ENCODE measurements around the gene CDH13.

The CDH13 gene

DNA sequence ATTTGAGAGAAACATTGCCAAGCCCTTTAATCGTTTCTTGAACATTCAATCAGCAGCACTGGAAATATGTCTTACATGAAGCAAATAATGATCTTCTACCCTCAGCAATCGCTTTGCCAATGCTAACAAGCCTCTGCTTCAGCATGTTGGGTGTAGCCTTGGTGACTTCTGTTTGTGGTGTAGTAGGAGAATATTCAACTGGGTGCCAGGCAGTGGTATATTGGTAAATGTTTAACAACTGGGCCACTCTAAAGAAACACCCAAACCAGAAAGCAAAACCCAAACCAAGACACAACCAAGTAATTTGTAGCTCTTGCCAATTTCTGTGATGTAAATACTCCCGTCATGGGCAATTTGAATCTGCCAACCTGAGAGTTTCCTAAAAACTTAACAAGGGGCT, 9.7 kb downstream of the CDH13 start:
- Histone ChIP-seq H3K4me3 (ENCODE audit: low read depth in 1 of 5, low read length in 5 of 5) (no peak overlapping the region), H3K4me1 (ENCODE audit: control insufficient read depth in 5 of 5, insufficient read depth in 5 of 5, low read length in 5 of 5) (peaks cover 0 to 64% (median 6%) of the 10 kb centered on the region in 5 donors), H3K27ac (ENCODE audit: low read depth, low read length) (no peak overlapping the region), H3K9ac (ENCODE audit: low read length in 5 of 5) (no peak overlapping the region), H3K36me3 (ENCODE audit: control insufficient read depth in 5 of 5, insufficient read depth in 5 of 5, low read length in 5 of 5) (no peaks in the 10 kb centered on the region), H3K27me3 (ENCODE audit: control insufficient read depth in 5 of 5, insufficient read depth in 4 of 5, low read length in 5 of 5) (peaks cover 0 to 6% (median 3%) of the 10 kb centered on the region in 5 donors), H3K9me3 (ENCODE audit: control insufficient read depth in 5 of 5, low read length in 5 of 5) (no peaks in the 10 kb centered on the region)

DNA sequence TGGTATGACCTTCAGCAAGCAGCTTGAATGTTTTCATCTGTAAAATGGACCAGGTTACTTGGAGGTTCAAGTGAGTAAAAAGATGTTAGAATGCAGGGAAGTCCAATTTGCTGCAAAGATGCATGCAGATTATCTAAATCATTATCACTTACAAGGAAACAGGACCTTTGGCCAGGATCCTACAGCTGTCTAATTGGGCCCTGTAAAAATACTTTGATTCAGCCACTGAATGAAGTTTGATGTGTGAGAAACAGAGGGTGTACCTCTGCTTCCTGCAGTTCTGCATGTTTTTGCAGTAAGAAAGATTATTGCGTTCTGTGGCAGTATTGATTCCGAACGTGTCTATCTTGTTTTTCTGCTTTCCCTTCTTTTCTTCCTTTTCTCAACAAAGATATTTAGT, 10.2 kb downstream of the CDH13 start:
- no peaks in the 10 kb centered on the region for H3K9me3 ChIP-seq (ENCODE audit: control insufficient read depth in 5 of 5, low read length in 5 of 5)
- H3K27me3 ChIP-seq (ENCODE audit: control insufficient read depth in 5 of 5, insufficient read depth in 4 of 5, low read length in 5 of 5), result peaks cover 0 to 5% (median 0%) of the 10 kb centered on the region in 5 donors
- no peak overlapping the region for H3K4me3 ChIP-seq (ENCODE audit: low read depth in 1 of 5, low read length in 5 of 5)
- no peak overlapping the region for H3K9ac ChIP-seq (ENCODE audit: low read length in 5 of 5)
- no peak overlapping the region for H3K27ac ChIP-seq (ENCODE audit: low read depth, low read length)
- no peaks in the 10 kb centered on the region for H3K36me3 ChIP-seq (ENCODE audit: control insufficient read depth in 5 of 5, insufficient read depth in 5 of 5, low read length in 5 of 5)
- peaks cover 0 to 61% (median 6%) of the 10 kb centered on the region in 5 donors for H3K4me1 ChIP-seq (ENCODE audit: control insufficient read depth in 5 of 5, insufficient read depth in 5 of 5, low read length in 5 of 5)

DNA sequence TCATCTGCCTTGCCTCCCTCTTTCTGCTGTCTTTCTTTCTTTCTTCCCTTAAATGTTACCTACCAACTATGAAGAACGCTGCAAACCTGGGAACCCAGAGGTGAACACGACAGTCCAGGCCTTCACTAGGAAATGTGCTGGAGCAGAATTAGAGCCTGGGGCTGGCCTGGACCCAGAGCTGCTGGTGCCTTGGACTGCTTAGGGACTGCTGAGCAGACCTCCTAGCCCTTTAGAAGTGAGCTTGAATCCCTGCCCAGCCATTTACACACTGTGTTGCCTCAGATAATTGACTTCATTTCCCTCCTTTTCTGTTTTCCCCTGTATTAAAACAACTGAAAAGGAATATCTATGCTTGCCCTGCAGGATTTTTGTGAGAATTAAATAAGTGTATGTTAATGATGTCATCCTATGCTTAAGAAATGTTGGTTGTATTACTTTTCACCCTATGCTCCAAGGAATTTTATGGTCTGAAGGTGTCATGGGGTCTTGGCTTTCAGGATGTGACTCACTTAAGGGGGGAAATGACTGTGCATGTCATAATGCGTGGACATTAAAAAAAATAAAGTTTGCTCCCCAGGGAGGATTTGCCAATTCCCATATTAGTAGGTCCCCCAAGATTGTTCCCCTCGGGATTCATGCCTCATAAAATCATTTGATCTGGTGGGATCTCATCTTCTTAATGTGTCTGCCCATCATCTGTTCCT, 11.5 kb downstream of the CDH13 start:
- no peak overlapping the region for H3K4me3 ChIP-seq (ENCODE audit: low read depth in 1 of 5, low read length in 5 of 5)
- H3K9me3 ChIP-seq (ENCODE audit: control insufficient read depth in 5 of 5, low read length in 5 of 5), result no peaks in the 10 kb centered on the region
- H3K4me1 ChIP-seq (ENCODE audit: control insufficient read depth in 5 of 5, insufficient read depth in 5 of 5, low read length in 5 of 5), result peaks cover 0 to 59% (median 6%) of the 10 kb centered on the region in 5 donors
- peak overlapping the region; percentile 38 for H3K27ac ChIP-seq (ENCODE audit: low read depth, low read length)
- H3K9ac ChIP-seq (ENCODE audit: low read length in 5 of 5), result no peak overlapping the region
- no peaks in the 10 kb centered on the region for H3K36me3 ChIP-seq (ENCODE audit: control insufficient read depth in 5 of 5, insufficient read depth in 5 of 5, low read length in 5 of 5)
- peaks cover 0 to 2% (median 0%) of the 10 kb centered on the region in 5 donors for H3K27me3 ChIP-seq (ENCODE audit: control insufficient read depth in 5 of 5, insufficient read depth in 4 of 5, low read length in 5 of 5)

DNA sequence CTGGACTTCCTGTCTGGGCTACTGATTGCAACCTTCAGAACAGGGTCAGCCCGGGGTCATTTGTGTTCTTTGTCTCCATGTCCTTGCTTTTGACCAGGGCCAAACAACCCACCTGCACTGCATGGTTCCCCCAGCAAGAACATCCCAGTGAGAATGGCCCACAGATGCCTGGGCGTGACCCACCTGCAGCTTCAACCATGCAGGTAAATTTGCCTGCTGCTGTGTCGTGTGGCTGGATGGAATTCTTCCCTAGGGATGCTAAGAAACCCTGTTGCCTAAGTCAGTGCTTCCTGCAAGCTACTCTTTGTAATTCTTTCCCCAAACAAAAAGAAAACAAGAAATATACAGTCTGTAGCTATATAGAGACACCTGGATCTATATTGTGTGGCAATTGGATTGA, 12.5 kb downstream of the CDH13 start:
- Histone ChIP-seq H3K4me3 (ENCODE audit: low read depth in 1 of 5, low read length in 5 of 5) (no peak overlapping the region), H3K27me3 (ENCODE audit: control insufficient read depth in 5 of 5, insufficient read depth in 4 of 5, low read length in 5 of 5) (no peaks in the 10 kb centered on the region), H3K9me3 (ENCODE audit: control insufficient read depth in 5 of 5, low read length in 5 of 5) (no peaks in the 10 kb centered on the region), H3K27ac (ENCODE audit: low read depth, low read length) (peak overlapping the region; percentile 38), H3K9ac (ENCODE audit: low read length in 5 of 5) (no peak overlapping the region), H3K4me1 (ENCODE audit: control insufficient read depth in 5 of 5, insufficient read depth in 5 of 5, low read length in 5 of 5) (peaks cover 0 to 51% (median 3%) of the 10 kb centered on the region in 5 donors), H3K36me3 (ENCODE audit: control insufficient read depth in 5 of 5, insufficient read depth in 5 of 5, low read length in 5 of 5) (no peaks in the 10 kb centered on the region)

DNA sequence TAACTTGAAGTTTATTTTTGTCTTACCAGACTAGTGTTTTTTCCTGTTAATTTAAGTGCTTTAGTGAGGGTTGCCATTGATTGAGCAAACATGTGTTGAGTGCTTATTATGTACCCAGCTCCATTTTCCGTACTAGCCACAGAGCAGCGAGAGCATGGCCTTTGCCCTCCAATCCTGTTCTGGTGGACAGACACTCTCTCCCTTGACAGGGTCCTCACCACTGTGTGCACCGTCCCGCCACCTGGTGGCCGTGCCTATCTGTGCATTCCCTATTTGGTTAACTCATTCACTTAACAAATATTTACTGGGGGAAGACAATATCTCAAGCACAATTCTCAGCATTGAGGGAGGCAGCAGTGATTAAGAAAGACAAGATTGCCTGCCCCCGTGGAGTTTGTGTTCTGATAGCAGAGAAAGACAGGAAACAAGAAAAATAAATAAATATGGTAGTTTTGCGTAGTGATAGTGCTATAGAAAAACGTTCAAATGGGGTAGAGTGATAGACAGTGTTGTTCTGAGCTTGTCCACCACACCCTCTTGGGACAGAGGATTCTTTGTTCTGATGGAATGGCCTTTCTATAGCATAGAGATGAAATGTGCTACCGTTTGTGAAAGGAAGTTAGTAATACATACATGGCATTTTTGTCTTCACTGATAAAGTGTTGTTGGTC, 13.0 kb downstream of the CDH13 start:
- Histone ChIP-seq H3K27me3 (ENCODE audit: control insufficient read depth in 5 of 5, insufficient read depth in 4 of 5, low read length in 5 of 5) (no peaks in the 10 kb centered on the region), H3K9ac (ENCODE audit: low read length in 5 of 5) (no peak overlapping the region), H3K36me3 (ENCODE audit: control insufficient read depth in 5 of 5, insufficient read depth in 5 of 5, low read length in 5 of 5) (no peaks in the 10 kb centered on the region), H3K9me3 (ENCODE audit: control insufficient read depth in 5 of 5, low read length in 5 of 5) (no peaks in the 10 kb centered on the region), H3K27ac (ENCODE audit: low read depth, low read length) (peak overlapping the region; percentile 38), H3K4me1 (ENCODE audit: control insufficient read depth in 5 of 5, insufficient read depth in 5 of 5, low read length in 5 of 5) (peaks cover 0 to 47% (median 3%) of the 10 kb centered on the region in 5 donors), H3K4me3 (ENCODE audit: low read depth in 1 of 5, low read length in 5 of 5) (no peak overlapping the region)

DNA sequence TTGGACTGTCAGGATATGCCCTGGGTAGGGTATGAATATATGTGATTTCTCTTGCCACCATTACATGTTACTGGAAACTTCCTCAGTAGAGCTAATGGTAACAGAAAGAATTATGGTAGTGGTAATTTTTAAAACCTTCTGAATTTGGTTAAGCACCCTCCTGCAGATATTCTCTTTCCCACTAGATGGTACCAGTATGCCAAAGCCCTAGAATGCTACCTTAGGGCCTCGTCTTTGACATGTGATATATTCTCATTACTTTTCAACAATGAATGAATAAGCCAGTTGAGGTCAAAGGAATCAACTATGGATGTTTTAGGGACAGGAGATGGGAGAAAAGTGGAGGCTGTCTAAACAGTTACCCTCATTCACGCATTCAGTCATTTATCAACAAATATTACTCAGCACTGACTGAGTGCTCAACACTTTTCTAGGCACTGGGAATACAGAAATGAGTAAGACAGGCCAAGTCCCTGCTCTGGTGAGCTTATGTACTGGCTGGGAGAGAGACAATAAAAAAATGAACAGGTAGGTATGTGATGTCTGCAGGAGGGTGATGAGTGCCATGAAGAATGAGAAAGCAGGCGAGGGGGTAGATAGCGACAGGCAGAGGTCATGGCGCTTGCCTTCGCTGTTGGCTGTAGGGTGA, 14.7 kb downstream of the CDH13 start:
- no peak overlapping the region for H3K4me3 ChIP-seq (ENCODE audit: low read depth in 1 of 5, low read length in 5 of 5)

DNA sequence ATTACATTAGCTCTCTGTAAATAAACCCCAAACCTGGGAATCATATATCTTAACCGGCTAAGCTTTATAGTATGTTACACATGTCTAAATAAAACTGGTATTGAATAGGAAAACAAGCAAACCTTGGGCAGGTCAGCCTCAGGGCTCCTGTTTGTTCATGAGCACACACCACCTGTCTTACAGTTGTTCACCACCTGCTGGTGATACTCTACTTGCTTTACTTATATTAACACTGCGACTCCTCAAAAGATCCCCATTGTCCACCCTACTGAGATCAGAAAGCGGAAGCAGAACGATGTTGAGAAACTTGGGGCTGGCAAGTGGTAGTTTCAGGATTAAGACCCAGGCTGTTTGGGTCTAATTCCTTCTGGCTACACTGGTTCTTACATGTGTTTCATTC, 16.4 kb downstream of the CDH13 start:
- Histone ChIP-seq H3K4me1 (ENCODE audit: control insufficient read depth in 5 of 5, insufficient read depth in 5 of 5, low read length in 5 of 5) (peaks cover 0 to 26% (median 3%) of the 10 kb centered on the region in 5 donors), H3K27me3 (ENCODE audit: control insufficient read depth in 5 of 5, insufficient read depth in 4 of 5, low read length in 5 of 5) (no peaks in the 10 kb centered on the region), H3K27ac (ENCODE audit: low read depth, low read length) (no peak overlapping the region), H3K9ac (ENCODE audit: low read length in 5 of 5) (no peak overlapping the region), H3K9me3 (ENCODE audit: control insufficient read depth in 5 of 5, low read length in 5 of 5) (no peaks in the 10 kb centered on the region), H3K4me3 (ENCODE audit: low read depth in 1 of 5, low read length in 5 of 5) (no peak overlapping the region), H3K36me3 (ENCODE audit: control insufficient read depth in 5 of 5, insufficient read depth in 5 of 5, low read length in 5 of 5) (no peaks in the 10 kb centered on the region)

More for the DNA sequence above, 14.7 kb downstream of the CDH13 start:
- no peak overlapping the region for H3K9ac ChIP-seq (ENCODE audit: low read length in 5 of 5)
- no peaks in the 10 kb centered on the region for H3K27me3 ChIP-seq (ENCODE audit: control insufficient read depth in 5 of 5, insufficient read depth in 4 of 5, low read length in 5 of 5)
- no peak overlapping the region for H3K27ac ChIP-seq (ENCODE audit: low read depth, low read length)
- no peaks in the 10 kb centered on the region for H3K36me3 ChIP-seq (ENCODE audit: control insufficient read depth in 5 of 5, insufficient read depth in 5 of 5, low read length in 5 of 5)
- H3K4me1 ChIP-seq (ENCODE audit: control insufficient read depth in 5 of 5, insufficient read depth in 5 of 5, low read length in 5 of 5), result peaks cover 0 to 35% (median 3%) of the 10 kb centered on the region in 5 donors
- no peaks in the 10 kb centered on the region for H3K9me3 ChIP-seq (ENCODE audit: control insufficient read depth in 5 of 5, low read length in 5 of 5)

DNA sequence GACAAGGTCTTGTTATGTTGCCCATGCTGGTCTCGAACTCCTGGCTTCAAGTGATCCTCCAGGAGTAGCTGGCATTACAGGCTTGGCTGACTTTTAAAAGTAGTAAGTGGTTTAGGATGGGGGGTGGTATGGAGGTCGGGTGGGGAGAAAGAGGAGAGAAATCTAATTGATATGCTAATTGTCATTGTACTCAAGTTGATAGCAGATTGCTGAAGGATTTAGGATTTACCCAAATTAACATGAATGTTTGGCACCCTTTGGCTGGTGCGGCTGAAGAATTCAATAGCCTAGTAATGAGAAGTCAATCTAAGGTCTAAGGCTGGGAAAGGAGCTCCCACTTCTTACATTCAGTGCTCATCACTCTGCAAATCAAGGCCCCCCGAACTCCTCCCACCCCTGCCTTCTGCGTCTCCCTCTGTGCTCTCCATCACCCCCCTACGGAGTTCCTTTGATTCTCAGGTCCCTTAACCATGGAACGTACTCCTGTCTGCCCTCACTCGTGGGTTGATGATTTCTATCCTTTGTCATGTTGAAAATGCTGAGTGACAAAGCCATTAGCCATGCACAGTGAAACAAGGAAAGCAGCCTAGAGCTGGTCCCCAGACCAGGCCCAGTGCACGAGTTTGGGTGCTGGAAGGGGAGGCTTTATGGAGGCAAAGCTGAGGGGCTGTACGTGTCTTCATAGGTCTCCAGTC, 17.3 kb downstream of the CDH13 start:
- Histone ChIP-seq H3K4me3 (ENCODE audit: low read depth in 1 of 5, low read length in 5 of 5) (no peak overlapping the region), H3K27me3 (ENCODE audit: control insufficient read depth in 5 of 5, insufficient read depth in 4 of 5, low read length in 5 of 5) (no peaks in the 10 kb centered on the region), H3K9ac (ENCODE audit: low read length in 5 of 5) (no peak overlapping the region), H3K9me3 (ENCODE audit: control insufficient read depth in 5 of 5, low read length in 5 of 5) (no peaks in the 10 kb centered on the region), H3K4me1 (ENCODE audit: control insufficient read depth in 5 of 5, insufficient read depth in 5 of 5, low read length in 5 of 5) (peaks cover 0 to 16% (median 3%) of the 10 kb centered on the region in 5 donors), H3K36me3 (ENCODE audit: control insufficient read depth in 5 of 5, insufficient read depth in 5 of 5, low read length in 5 of 5) (no peaks in the 10 kb centered on the region), H3K27ac (ENCODE audit: low read depth, low read length) (no peak overlapping the region)

DNA sequence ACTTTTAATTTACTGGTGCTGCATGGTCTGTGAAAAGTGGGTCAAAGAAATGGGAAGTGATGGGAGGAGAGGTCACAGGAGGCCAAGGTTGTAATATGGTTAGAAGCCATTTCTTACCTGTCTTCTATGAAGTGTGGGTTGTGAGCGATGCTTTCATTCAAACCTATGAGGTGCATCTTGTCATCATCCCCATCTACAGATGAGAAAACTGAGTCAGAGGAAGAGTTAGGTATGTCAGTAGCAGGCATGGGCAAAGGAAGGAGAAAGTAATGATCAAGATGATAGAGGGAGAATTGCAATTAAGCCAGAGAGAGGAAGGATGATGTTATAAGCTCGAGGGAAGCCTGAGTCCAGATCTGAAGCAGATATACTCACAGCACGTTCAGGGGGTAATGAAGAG, 19.7 kb downstream of the CDH13 start:
- Histone ChIP-seq H3K27ac (ENCODE audit: low read depth, low read length) (no peak overlapping the region), H3K4me3 (ENCODE audit: low read depth in 1 of 5, low read length in 5 of 5) (no peak overlapping the region), H3K9ac (ENCODE audit: low read length in 5 of 5) (no peak overlapping the region), H3K4me1 (ENCODE audit: control insufficient read depth in 5 of 5, insufficient read depth in 5 of 5, low read length in 5 of 5) (peaks cover 0 to 3% (median 0%) of the 10 kb centered on the region in 5 donors), H3K27me3 (ENCODE audit: control insufficient read depth in 5 of 5, insufficient read depth in 4 of 5, low read length in 5 of 5) (no peaks in the 10 kb centered on the region), H3K36me3 (ENCODE audit: control insufficient read depth in 5 of 5, insufficient read depth in 5 of 5, low read length in 5 of 5) (no peaks in the 10 kb centered on the region), H3K9me3 (ENCODE audit: control insufficient read depth in 5 of 5, low read length in 5 of 5) (no peaks in the 10 kb centered on the region)
